T-cell (primary cell): ENCODE data around the gene CDKN2B-AS1. TPM values are rescaled to one million over a fixed set of nuclear protein-coding genes. Genes with fewer than 3 reads are reported as not detected.

Experiments
- ATAC-seq, 4 experiments: fragments of 200-7000 bp in 3 of 4; fragments of 150-1000 bp in 1 of 4; cut with Tn5 transposase; replicated peaks in 1 of 4; 1 replicate in 3 of 4; 2 replicates in 1 of 4; pipeline ENCODE4 v1.10.0; 2021; ENCODE audit warnings: moderate library complexity in 3 of 4, mild to moderate bottlenecking in 2 of 4, moderate number of reproducible peaks in 1 of 4
- CTCF ChIA-PET, 2 donors: fragments of 300-600 bp; sonication (Branson Sonifier 250); formaldehyde crosslinking; loops; one replicate each; lab custom pipeline; 2022; ENCODE audit warnings: antibody characterized with exemption in 2 of 2; lab: Charles Lee
- POLR2A ChIA-PET, 2 donors: fragments of 300-600 bp; sonication (Branson Sonifier 250); formaldehyde crosslinking; loops; one replicate each; lab custom pipeline; 2022; ENCODE audit warnings: antibody characterized with exemption in 2 of 2; lab: Charles Lee
- DNase-seq, 35 experiments: peaks; one replicate each; pipeline versions ENCODE4 v3.0.0 to v3.0.0-alpha.2; 2013 to 2023
- H3K27ac ChIP-seq: one replicate; pipeline ENCODE4 v1.5.1; 2013; ENCODE audit warnings: low read length
- H3K27me3 ChIP-seq, 2 experiments: replicated peaks in 1 of 2; 1 replicate in 1 of 2; 2 replicates in 1 of 2; pipeline versions ENCODE4 v1.6.1 to v1.7.0; 2013; ENCODE audit warnings: low read length in 1 of 2, mixed read lengths in 1 of 2; ENCODE audit not compliant: control insufficient read depth in 2 of 2, insufficient read depth in 2 of 2; ENCODE audit errors: extremely low read depth in 1 of 2
- H3K36me3 ChIP-seq, 2 donors: 1 replicate in 1 of 2; 2 replicates in 1 of 2; pipeline versions ENCODE4 v1.6.1 to v1.7.0; 2013; ENCODE audit warnings: low read length in 1 of 2; ENCODE audit not compliant: control insufficient read depth in 2 of 2, insufficient read depth in 1 of 2; ENCODE audit errors: extremely low read depth in 1 of 2
- H3K4me1 ChIP-seq, 2 experiments: 1 replicate in 1 of 2; 2 replicates in 1 of 2; pipeline versions ENCODE4 v1.6.1 to v1.7.0; 2013; ENCODE audit warnings: low read length in 2 of 2, mixed read lengths in 1 of 2; ENCODE audit not compliant: insufficient read depth in 2 of 2, control insufficient read depth in 1 of 2; ENCODE audit errors: extremely low read depth in 1 of 2
- H3K4me3 ChIP-seq, 2 donors: 1 replicate in 1 of 2; 2 replicates in 1 of 2; pipeline versions ENCODE4 v1.5.1 to v1.7.0; 2013; ENCODE audit warnings: mild to moderate bottlenecking in 2 of 2, low read length in 1 of 2, moderate library complexity in 1 of 2; ENCODE audit not compliant: control insufficient read depth in 1 of 2; ENCODE audit errors: extremely low read depth in 1 of 2
- H3K9me3 ChIP-seq: 2 replicates; pipeline ENCODE4 v1.7.0; 2013
- H3K27ac Mint-ChIP-seq, 2 donors: one replicate each; pipeline ENCODE4 v1.8.0; 2020 to 2021; ENCODE audit warnings: mild to moderate bottlenecking in 2 of 2, mixed read lengths in 2 of 2
- H3K27me3 Mint-ChIP-seq, 2 donors: one replicate each; pipeline ENCODE4 v1.8.0; 2021 to 2022; ENCODE audit warnings: mixed read lengths in 2 of 2
- H3K36me3 Mint-ChIP-seq: one replicate; pipeline ENCODE4 v1.8.0; 2021; ENCODE audit warnings: mixed read lengths
- H3K4me1 Mint-ChIP-seq, 3 donors: one replicate each; pipeline ENCODE4 v1.8.0; 2020 to 2022; ENCODE audit warnings: mixed read lengths in 3 of 3, mild to moderate bottlenecking in 1 of 3
- H3K4me3 Mint-ChIP-seq, 3 donors: one replicate each; pipeline ENCODE4 v1.8.0; 2020 to 2022; ENCODE audit warnings: mild to moderate bottlenecking in 3 of 3, mixed read lengths in 3 of 3, moderate library complexity in 3 of 3
- H3K9me3 Mint-ChIP-seq, 3 donors: one replicate each; pipeline ENCODE4 v1.8.0; 2020 to 2022; ENCODE audit warnings: mixed read lengths in 3 of 3
- WGBS: methylation state at CpG from one replicate; pipeline ENCODE4 v1.1.5; 2013; ENCODE audit warnings: missing lambda C conversion rate; ENCODE audit not compliant: insufficient coverage; 5-methylcytosine and 5-hydroxymethylcytosine counted together
- total RNA-seq, 35 experiments: library from RNA in 6 of 35; stranded (reverse) in 6 of 35; fragments of 120-200 nt in 1 of 35; gene quantifications; one replicate each; pipeline versions ENCODE4 v1.2.1 to v1.2.4 and lab custom pipeline; 2013 to 2026

The CDKN2B-AS1 gene
- total RNA-seq, 5 donors from 2014 or later (not counting 1 experiment from before 2014, with no cell fraction given) = 1.1 to 1.5 (median 1.4) TPM

- H3K4me1 Mint-ChIP-seq = peaks cover 0 to 4% (median 0%) of the 10 kb centered on the region in 3 donors
- H3K27ac Mint-ChIP-seq = no peak overlapping the region
- Histone ChIP-seq H3K27ac (no peak overlapping the region), H3K36me3 (no peaks in the 10 kb centered on the region), H3K27me3 (peaks cover 4 to 17% of the 10 kb centered on the region in 2 experiments), H3K4me3 (no peak overlapping the region), H3K4me1 (no peaks in the 10 kb centered on the region), H3K9me3 (peaks cover 2% of the 10 kb centered on the region)
- H3K27me3 Mint-ChIP-seq = peaks cover 59 to 69% of the 10 kb centered on the region in 2 donors
- CTCF ChIA-PET = interaction anchor here in 1 of 2 donors (1.2 to 2.0 kb wide), 2 partner anchors 10 to 25 kb away, joined by 3 to 5 read pairs; partner anchors contain the start of genes CDKN2A, CDKN2B and CDKN2B-AS1
- POLR2A ChIA-PET = interaction anchor here in 1 of 2 donors (0.6 kb wide), 1 partner anchor 1161 kb away, joined by 3 read pairs; no protein-coding TSS in a partner anchor
- no peak overlapping the region for H3K4me3 Mint-ChIP-seq
- ATAC-seq (no peak), DNase-seq (no peak)
- peaks cover 0 to 2% (median 0%) of the 10 kb centered on the region in 3 donors for H3K9me3 Mint-ChIP-seq
- H3K36me3 Mint-ChIP-seq = no peaks in the 10 kb centered on the region
Measured at GRCh38 chr9:21984101-21984500, 10.5 kb upstream of the CDKN2B-AS1 start.

- POLR2A ChIA-PET = interaction anchor here in 1 of 2 donors (0.6 kb wide), 2 partner anchors 16 to 28 kb away, joined by 3 read pairs; no protein-coding TSS in a partner anchor
- ATAC-seq (no peak), DNase-seq (no peak)
- Mint-ChIP-seq H3K9me3 (no peaks in the 10 kb centered on the region), H3K27ac (no peak overlapping the region), H3K27me3 (peaks cover 56 to 72% of the 10 kb centered on the region in 2 donors), H3K4me3 (no peak overlapping the region), H3K4me1 (peaks cover 0 to 7% (median 6%) of the 10 kb centered on the region in 3 donors), H3K36me3 (no peaks in the 10 kb centered on the region)
- H3K4me1 ChIP-seq = peaks cover 0 to 2% of the 10 kb centered on the region in 2 experiments
- CTCF ChIA-PET = interaction anchor here (0.5 to 0.9 kb wide), 3 partner anchors 12 to 25 kb away, joined by 3 to 7 read pairs (median 3); no protein-coding TSS in a partner anchor
- no peak overlapping the region for H3K27ac ChIP-seq
- H3K36me3 ChIP-seq = no peaks in the 10 kb centered on the region
- peaks cover 11 to 24% of the 10 kb centered on the region in 2 experiments for H3K27me3 ChIP-seq
- no peak overlapping the region for H3K4me3 ChIP-seq
- no CpG with 5 or more reads among the region's 5 CpGs for WGBS
- H3K9me3 ChIP-seq = peaks cover 2% of the 10 kb centered on the region
Measured at GRCh38 chr9:21985964-21986667, 8.5 kb upstream of the CDKN2B-AS1 start.

GRCh38 chr9:21988056-21988990 lies 6.3 kb upstream of the CDKN2B-AS1 start:
- H3K27me3 Mint-ChIP-seq = peaks cover 39 to 55% of the 10 kb centered on the region in 2 donors
- ATAC-seq (no peak), DNase-seq (no peak)
- H3K4me3 ChIP-seq = no peak overlapping the region
- peaks cover 0 to 4% of the 10 kb centered on the region in 2 experiments for H3K4me1 ChIP-seq
- no peaks in the 10 kb centered on the region for H3K36me3 Mint-ChIP-seq
- CTCF ChIA-PET = interaction anchor here in 1 of 2 donors (0.8 kb wide), 1 partner anchor 20 kb away, joined by 3 read pairs; no protein-coding TSS in a partner anchor
- no peaks in the 10 kb centered on the region for H3K36me3 ChIP-seq
- peaks cover 2 to 10% (median 8%) of the 10 kb centered on the region in 3 donors for H3K4me1 Mint-ChIP-seq
- POLR2A ChIA-PET = no interaction called here
- no peaks in the 10 kb centered on the region for H3K9me3 Mint-ChIP-seq
- H3K27ac Mint-ChIP-seq = no peak overlapping the region
- H3K9me3 ChIP-seq = peaks cover 2% of the 10 kb centered on the region
- H3K27me3 ChIP-seq = peaks cover 12 to 25% of the 10 kb centered on the region in 2 experiments
- no CpG with 5 or more reads among the region's 9 CpGs for WGBS
- H3K4me3 Mint-ChIP-seq = no peak overlapping the region
- H3K27ac ChIP-seq = no peak overlapping the region

GRCh38 chr9:21989440-21990189 lies 5.0 kb upstream of the CDKN2B-AS1 start:
- no peaks in the 10 kb centered on the region for H3K36me3 ChIP-seq
- peaks cover 33 to 47% of the 10 kb centered on the region in 2 donors for H3K27me3 Mint-ChIP-seq
- H3K4me3 ChIP-seq = no peak overlapping the region
- 47% methylated on average over 28 of the region's 35 CpGs for WGBS
- CTCF ChIA-PET = interaction anchor here (0.8 kb wide), 2 partner anchors 16 to 18 kb away, joined by 3 read pairs; no protein-coding TSS in a partner anchor
- no peak overlapping the region for H3K27ac ChIP-seq
- ATAC-seq = no peak
- H3K27ac Mint-ChIP-seq = no peak overlapping the region
- DNase-seq = no peak
- H3K4me3 Mint-ChIP-seq = no peak overlapping the region
- no peaks in the 10 kb centered on the region for H3K9me3 Mint-ChIP-seq
- peaks cover 2% of the 10 kb centered on the region for H3K9me3 ChIP-seq
- H3K4me1 ChIP-seq = peaks cover 0 to 13% of the 10 kb centered on the region in 2 experiments
- H3K27me3 ChIP-seq = peaks cover 14 to 21% of the 10 kb centered on the region in 2 experiments
- POLR2A ChIA-PET = interaction anchor here in 1 of 2 donors (0.7 kb wide), 1 partner anchor 11 kb away, joined by 5 read pairs; no protein-coding TSS in a partner anchor
- H3K4me1 Mint-ChIP-seq = peaks cover 8 to 16% (median 15%) of the 10 kb centered on the region in 3 donors
- no peaks in the 10 kb centered on the region for H3K36me3 Mint-ChIP-seq

GRCh38 chr9:21991072-21991959 lies 3.3 kb upstream of the CDKN2B-AS1 start:
- H3K4me1 ChIP-seq = peaks cover 2 to 22% of the 10 kb centered on the region in 2 experiments
- no peak overlapping the region for H3K27ac Mint-ChIP-seq
- WGBS = 50% methylated on average over 1 of the region's 5 CpGs
- H3K36me3 ChIP-seq = no peaks in the 10 kb centered on the region
- no peak overlapping the region for H3K4me3 Mint-ChIP-seq
- peaks cover 2% of the 10 kb centered on the region for H3K9me3 ChIP-seq
- DNase-seq = no peak
- POLR2A ChIA-PET = interaction anchor here (0.6 kb wide), 3 partner anchors 20 to 1180 kb away, joined by 4 to 6 read pairs (median 6); no protein-coding TSS in a partner anchor
- H3K36me3 Mint-ChIP-seq = no peaks in the 10 kb centered on the region
- H3K4me3 ChIP-seq = no peak overlapping the region
- no peaks in the 10 kb centered on the region for H3K9me3 Mint-ChIP-seq
- no peak overlapping the region for H3K27ac ChIP-seq
- peaks cover 18 to 27% of the 10 kb centered on the region in 2 experiments for H3K27me3 ChIP-seq
- H3K4me1 Mint-ChIP-seq = peaks cover 16 to 24% (median 21%) of the 10 kb centered on the region in 3 donors
- no peak for ATAC-seq
- CTCF ChIA-PET = interaction anchor here (0.6 to 0.8 kb wide), 3 partner anchors 8 to 253 kb away, joined by 3 to 4 read pairs (median 3); no protein-coding TSS in a partner anchor
- H3K27me3 Mint-ChIP-seq = peaks cover 27 to 37% of the 10 kb centered on the region in 2 donors
